Ishikawa (cell line): ENCODE measurements around the gene SLC27A5.

Experiments
- CEBPB ChIP-seq: IDR thresholded peaks from 2 replicates; pipeline ENCODE4 v1.6.1; 2012
- CREB1 ChIP-seq: IDR thresholded peaks from 2 replicates; pipeline ENCODE4 v1.6.1; 2012; ENCODE audit warnings: low read depth
- EGR1 ChIP-seq: IDR thresholded peaks from 2 replicates; pipeline ENCODE4 v1.6.1; 2012
- EP300 ChIP-seq: IDR thresholded peaks from 2 replicates; pipeline ENCODE4 v1.6.1; 2012; ENCODE audit warnings: borderline replicate concordance
- FOXM1 ChIP-seq: IDR thresholded peaks from 2 replicates; pipeline ENCODE4 v1.6.1; 2012; ENCODE audit warnings: low read depth, borderline replicate concordance
- NFIC ChIP-seq: IDR thresholded peaks from 2 replicates; pipeline ENCODE4 v1.6.1; 2012
- RAD21 ChIP-seq: IDR thresholded peaks from 2 replicates; pipeline ENCODE4 v1.6.1; 2012; ENCODE audit warnings: low read depth
- TAF1 ChIP-seq: IDR thresholded peaks from 2 replicates; pipeline ENCODE4 v1.6.1; 2012; ENCODE audit warnings: low read depth, mild to moderate bottlenecking
- TCF12 ChIP-seq: IDR thresholded peaks from 2 replicates; pipeline ENCODE4 v1.6.1; 2012; ENCODE audit warnings: low read depth
- TEAD4 ChIP-seq: IDR thresholded peaks from 2 replicates; pipeline ENCODE4 v1.6.1; 2012
- YY1 ChIP-seq: IDR thresholded peaks from 2 replicates; pipeline ENCODE4 v1.6.1; 2012; ENCODE audit warnings: low read depth
- ZBTB7A ChIP-seq: IDR thresholded peaks from 2 replicates; pipeline ENCODE4 v1.6.1; 2012; ENCODE audit warnings: low read depth
- TF ChIP-seq, protein P1 (sequence below): IDR thresholded peaks from 2 replicates; pipeline ENCODE4 v1.6.1; 2012
- TF ChIP-seq, protein P2 (sequence below): IDR thresholded peaks from 2 replicates; pipeline ENCODE4 v1.6.1; 2012; ENCODE audit warnings: low read depth, mild to moderate bottlenecking
- TF ChIP-seq, protein P3 (sequence below): IDR thresholded peaks from 2 replicates; pipeline ENCODE4 v1.6.1; 2012

SLC27A5 gene

DNA sequence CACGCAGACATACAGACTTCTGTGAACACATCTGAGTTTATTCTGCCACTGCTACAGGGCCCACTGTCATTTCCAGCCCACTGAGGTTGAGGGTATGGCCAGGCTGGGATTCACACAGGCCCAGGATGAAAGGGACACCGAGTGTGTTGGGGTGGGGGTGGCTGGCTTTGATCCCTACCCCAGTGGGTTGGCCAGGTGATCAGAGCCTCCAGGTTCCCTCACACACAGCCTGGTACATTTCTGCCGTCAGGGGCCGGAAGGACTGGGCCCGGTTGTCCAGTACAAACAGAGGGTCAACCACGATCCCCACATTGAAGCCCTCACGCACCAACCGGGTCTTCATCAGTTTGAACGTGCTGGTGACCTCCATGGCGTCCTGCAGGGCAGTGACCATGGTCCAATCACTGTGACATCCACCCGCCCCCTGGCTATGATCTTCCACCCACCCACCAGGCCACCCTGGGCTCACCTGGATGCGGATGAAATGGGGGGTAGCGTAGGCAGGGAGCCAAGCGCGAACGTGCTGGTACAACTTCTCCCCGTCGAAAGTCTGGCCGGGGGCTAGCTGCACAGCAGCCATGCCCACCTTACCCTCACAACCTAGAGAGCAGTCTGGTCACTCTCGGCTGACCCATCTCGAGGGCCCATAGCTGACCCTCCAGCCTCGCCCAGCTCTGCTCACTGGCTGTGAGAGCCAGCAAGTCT is 13.3 kb downstream of the SLC27A5 start:
- TF ChIP-seq TEAD4 (no peak), CREB1 (no peak), CEBPB (no peak), RAD21 (no peak), EP300 (no peak), YY1 (no peak), NFIC (no peak), TCF12 (no peak), TAF1 (no peak), FOXM1 (no peak), ZBTB7A (no peak), EGR1 (no peak)
- TF ChIP-seq, protein P1, sequence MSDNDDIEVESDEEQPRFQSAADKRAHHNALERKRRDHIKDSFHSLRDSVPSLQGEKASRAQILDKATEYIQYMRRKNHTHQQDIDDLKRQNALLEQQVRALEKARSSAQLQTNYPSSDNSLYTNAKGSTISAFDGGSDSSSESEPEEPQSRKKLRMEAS = no peak
- TF ChIP-seq, protein P2, sequence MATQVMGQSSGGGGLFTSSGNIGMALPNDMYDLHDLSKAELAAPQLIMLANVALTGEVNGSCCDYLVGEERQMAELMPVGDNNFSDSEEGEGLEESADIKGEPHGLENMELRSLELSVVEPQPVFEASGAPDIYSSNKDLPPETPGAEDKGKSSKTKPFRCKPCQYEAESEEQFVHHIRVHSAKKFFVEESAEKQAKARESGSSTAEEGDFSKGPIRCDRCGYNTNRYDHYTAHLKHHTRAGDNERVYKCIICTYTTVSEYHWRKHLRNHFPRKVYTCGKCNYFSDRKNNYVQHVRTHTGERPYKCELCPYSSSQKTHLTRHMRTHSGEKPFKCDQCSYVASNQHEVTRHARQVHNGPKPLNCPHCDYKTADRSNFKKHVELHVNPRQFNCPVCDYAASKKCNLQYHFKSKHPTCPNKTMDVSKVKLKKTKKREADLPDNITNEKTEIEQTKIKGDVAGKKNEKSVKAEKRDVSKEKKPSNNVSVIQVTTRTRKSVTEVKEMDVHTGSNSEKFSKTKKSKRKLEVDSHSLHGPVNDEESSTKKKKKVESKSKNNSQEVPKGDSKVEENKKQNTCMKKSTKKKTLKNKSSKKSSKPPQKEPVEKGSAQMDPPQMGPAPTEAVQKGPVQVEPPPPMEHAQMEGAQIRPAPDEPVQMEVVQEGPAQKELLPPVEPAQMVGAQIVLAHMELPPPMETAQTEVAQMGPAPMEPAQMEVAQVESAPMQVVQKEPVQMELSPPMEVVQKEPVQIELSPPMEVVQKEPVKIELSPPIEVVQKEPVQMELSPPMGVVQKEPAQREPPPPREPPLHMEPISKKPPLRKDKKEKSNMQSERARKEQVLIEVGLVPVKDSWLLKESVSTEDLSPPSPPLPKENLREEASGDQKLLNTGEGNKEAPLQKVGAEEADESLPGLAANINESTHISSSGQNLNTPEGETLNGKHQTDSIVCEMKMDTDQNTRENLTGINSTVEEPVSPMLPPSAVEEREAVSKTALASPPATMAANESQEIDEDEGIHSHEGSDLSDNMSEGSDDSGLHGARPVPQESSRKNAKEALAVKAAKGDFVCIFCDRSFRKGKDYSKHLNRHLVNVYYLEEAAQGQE = no peak
- TF ChIP-seq, protein P3, sequence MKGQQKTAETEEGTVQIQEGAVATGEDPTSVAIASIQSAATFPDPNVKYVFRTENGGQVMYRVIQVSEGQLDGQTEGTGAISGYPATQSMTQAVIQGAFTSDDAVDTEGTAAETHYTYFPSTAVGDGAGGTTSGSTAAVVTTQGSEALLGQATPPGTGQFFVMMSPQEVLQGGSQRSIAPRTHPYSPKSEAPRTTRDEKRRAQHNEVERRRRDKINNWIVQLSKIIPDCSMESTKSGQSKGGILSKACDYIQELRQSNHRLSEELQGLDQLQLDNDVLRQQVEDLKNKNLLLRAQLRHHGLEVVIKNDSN = no peak

DNA sequence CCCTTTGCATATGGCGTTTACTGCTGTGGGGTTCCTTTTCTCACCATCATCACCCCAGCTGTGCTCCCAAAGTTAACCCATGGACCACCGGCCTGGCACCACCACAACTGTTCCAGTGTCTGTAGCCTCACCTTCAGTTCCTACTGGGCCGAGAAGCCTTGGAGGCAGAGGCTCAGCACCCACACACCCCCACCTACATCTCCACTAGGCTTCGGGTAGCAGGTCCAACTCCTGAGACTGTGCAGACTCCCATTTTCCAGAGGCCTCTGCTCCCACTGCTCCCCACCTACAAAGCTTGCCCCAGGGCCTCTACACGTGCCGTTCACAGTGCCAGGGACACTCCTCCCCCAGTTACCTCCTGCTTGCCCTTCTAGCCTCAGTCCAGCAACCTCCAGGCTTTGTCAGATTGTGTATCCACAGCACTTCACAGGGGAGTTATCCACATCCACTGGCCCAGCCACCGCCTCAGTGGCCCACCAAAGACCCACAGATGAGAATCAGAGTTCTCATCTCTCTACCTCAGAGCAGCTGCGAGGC is 14.1 kb downstream of the SLC27A5 start:
- TF ChIP-seq, protein P1 = no peak
- no peak for TF ChIP-seq CEBPB
- TF ChIP-seq RAD21 = no peak
- no peak for TF ChIP-seq FOXM1
- TF ChIP-seq TCF12 = no peak
- TF ChIP-seq NFIC = no peak

DNA sequence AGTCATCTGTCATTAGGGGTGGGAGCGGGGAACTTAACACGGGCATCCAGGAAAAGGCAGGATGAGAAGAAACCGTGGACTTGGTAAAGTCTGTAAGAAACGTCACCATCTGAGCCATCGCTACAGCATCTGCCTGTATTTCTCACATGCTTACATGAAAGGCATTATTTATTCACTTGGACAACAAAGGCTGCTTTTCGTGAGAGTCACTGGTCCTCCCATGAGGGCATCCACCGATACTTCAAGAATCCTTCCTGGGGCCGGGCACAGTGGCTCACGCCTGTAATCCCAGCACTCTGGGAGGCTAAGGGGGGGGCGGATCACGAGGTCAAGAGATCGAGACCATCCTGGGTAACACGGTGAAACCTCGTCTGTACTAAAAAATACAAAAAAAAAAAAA is 19.5 kb downstream of the SLC27A5 start:
- TF ChIP-seq CEBPB (no peak), TEAD4 (no peak), RAD21 (no peak), NFIC (no peak), ZBTB7A (no peak), TCF12 (no peak), CREB1 (no peak), EGR1 (no peak), FOXM1 (no peak), EP300 (no peak), TAF1 (no peak), YY1 (no peak)
- TF ChIP-seq, protein P2 = no peak
- TF ChIP-seq, protein P3 = no peak
- TF ChIP-seq, protein P1 = no peak

DNA sequence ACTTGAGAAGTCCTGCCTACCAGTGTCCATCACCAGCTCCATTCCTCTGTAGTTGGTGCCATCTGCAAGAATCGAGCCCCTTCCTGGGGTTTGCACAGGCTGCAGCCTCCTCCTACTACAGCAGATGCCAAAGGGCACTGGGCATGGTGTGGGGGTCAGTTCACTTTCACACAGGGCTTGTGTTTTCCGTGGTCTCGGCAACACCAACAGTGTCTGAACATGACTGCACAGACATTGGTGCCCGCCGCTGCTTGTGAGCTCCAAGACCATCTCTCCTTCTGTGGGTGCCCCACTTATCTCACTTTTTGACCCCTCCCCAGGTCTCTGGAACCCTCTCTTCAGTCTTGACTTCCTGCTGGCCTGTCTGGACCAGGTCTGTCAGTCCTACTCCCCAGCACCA is 20.4 kb downstream of the SLC27A5 start:
- TF ChIP-seq, protein P3 = no peak
- TF ChIP-seq CEBPB = no peak
- TF ChIP-seq EGR1 = no peak
- TF ChIP-seq CREB1 = no peak
- no peak for TF ChIP-seq TAF1
- no peak for TF ChIP-seq ZBTB7A
- TF ChIP-seq, protein P2 = no peak
- no peak for TF ChIP-seq TEAD4
- TF ChIP-seq, protein P1 = no peak
- TF ChIP-seq FOXM1 = no peak
- no peak for TF ChIP-seq YY1
- no peak for TF ChIP-seq EP300
- no peak for TF ChIP-seq RAD21
- no peak for TF ChIP-seq NFIC
- TF ChIP-seq TCF12 = no peak
